ENCODE data around the gene FBXO10.

FBXO10 gene

GRCh38 chr9:37592108-37592951, 16.1 kb upstream of the FBXO10 start, which contains the start of gene TOMM5:
TSS of gene TOMM5 (minus strand) at chr9:37592597. CDS start at chr9:37592532, 65 bp downstream.
- peak; percentile 86 for DNase-seq

- no peak for DNase-seq
These were observed 11.3 kb upstream of the FBXO10 start for GRCh38 chr9:37587521-37587920.

- no peak for DNase-seq
These were observed 7.4 kb upstream of the FBXO10 start for GRCh38 chr9:37583522-37584121.

- peak; percentile 41 for DNase-seq
These were observed 6.5 kb upstream of the FBXO10 start for GRCh38 chr9:37582548-37583157.

GRCh38 chr9:37575511-37575914, 667 bp downstream of the FBXO10 start:
- no peak for DNase-seq

- no peak for DNase-seq
These were observed 1.2 kb downstream of the FBXO10 start for GRCh38 chr9:37575001-37575400.

- peak; percentile 76 for DNase-seq
These were observed 1.9 kb downstream of the FBXO10 start for GRCh38 chr9:37574241-37574721.

- no peak for DNase-seq
These were observed 4.9 kb downstream of the FBXO10 start for GRCh38 chr9:37571282-37571681.

- DNase-seq, result no peak
These were observed 9.5 kb downstream of the FBXO10 start for GRCh38 chr9:37566716-37567115.

- no peak for DNase-seq
These were observed 10.2 kb downstream of the FBXO10 start for GRCh38 chr9:37565661-37566618.

- no peak for DNase-seq
These were observed 11.3 kb downstream of the FBXO10 start for GRCh38 chr9:37564916-37565315.

GRCh38 chr9:37563806-37564513, 12.2 kb downstream of the FBXO10 start:
- no peak for DNase-seq

GRCh38 chr9:37562826-37563225, 13.4 kb downstream of the FBXO10 start:
- no peak for DNase-seq

GRCh38 chr9:37561682-37562081, 14.5 kb downstream of the FBXO10 start:
- DNase-seq, result no peak

GRCh38 chr9:37559855-37560592, 16.2 kb downstream of the FBXO10 start:
- no peak for DNase-seq

- DNase-seq, result no peak
These were observed 17.1 kb downstream of the FBXO10 start for GRCh38 chr9:37559125-37559524.

GRCh38 chr9:37555786-37556185, 20.4 kb downstream of the FBXO10 start:
- no peak for DNase-seq

GRCh38 chr9:37554318-37554717, 21.9 kb downstream of the FBXO10 start:
- no peak for DNase-seq

GRCh38 chr9:37551888-37552287, 24.3 kb downstream of the FBXO10 start:
- DNase-seq, result peak; percentile 34

GRCh38 chr9:37551468-37551867, 24.7 kb downstream of the FBXO10 start:
- no peak for DNase-seq

- no peak for DNase-seq
These were observed 25.4 kb downstream of the FBXO10 start for GRCh38 chr9:37550781-37551180.

All from MV-4-11 (cell line).